ENCODE data around the gene BACE2.

BACE2 gene

GRCh38 chr21:41256771-41257702 lies 89.1 kb downstream of the BACE2 start:
- no peak for TF ChIP-seq CTCF (IDR thresholded peaks at IDR 0.05; ENCODE audit: low read depth, low read length)
- no peak for DNase-seq (ENCODE audit: extremely low read depth, low read depth)

- no peak for DNase-seq (ENCODE audit: extremely low read depth, low read depth)
Observed at GRCh38 chr21:41258617-41259016, 90.7 kb downstream of the BACE2 start.

GRCh38 chr21:41260428-41260827 lies 92.5 kb downstream of the BACE2 start:
- TF ChIP-seq CTCF (IDR thresholded peaks at IDR 0.05; ENCODE audit: low read depth, low read length) = no peak
- DNase-seq (ENCODE audit: extremely low read depth, low read depth) = no peak

More at GRCh38 chr21:41258617-41259016, 90.7 kb downstream of the BACE2 start:
- TF ChIP-seq CTCF (IDR thresholded peaks at IDR 0.05; ENCODE audit: low read depth, low read length) = no peak

- no peak for DNase-seq (ENCODE audit: extremely low read depth, low read depth)
- TF ChIP-seq CTCF (IDR thresholded peaks at IDR 0.05; ENCODE audit: low read depth, low read length) = no peak
Observed at GRCh38 chr21:41267346-41267745, 99.4 kb downstream of the BACE2 start.

- no peak for DNase-seq (ENCODE audit: extremely low read depth, low read depth)
- no peak for TF ChIP-seq CTCF (IDR thresholded peaks at IDR 0.05; ENCODE audit: low read depth, low read length)
Observed at GRCh38 chr21:41269535-41269934, 101.6 kb downstream of the BACE2 start.

GRCh38 chr21:41277196-41277595 lies 109.2 kb downstream of the BACE2 start:
- TF ChIP-seq CTCF (IDR thresholded peaks at IDR 0.05; ENCODE audit: low read depth, low read length) = no peak
- DNase-seq (ENCODE audit: extremely low read depth, low read depth) = no peak

GRCh38 chr21:41277846-41278245 lies 109.9 kb downstream of the BACE2 start:
- DNase-seq (ENCODE audit: extremely low read depth, low read depth) = no peak

More at GRCh38 chr21:41277846-41278245, 109.9 kb downstream of the BACE2 start:
- TF ChIP-seq CTCF (IDR thresholded peaks at IDR 0.05; ENCODE audit: low read depth, low read length) = no peak

Measured in AG09319 (cell line).